ENCODE measurements around the gene GNG11. TPM values are rescaled to one million over a fixed set of nuclear protein-coding genes. Genes with fewer than 3 reads are reported as not detected.

Gene GNG11
- total RNA-seq, 3 donors from 2014 or later = 1.7 to 7.7 (median 3.4) TPM

- Histone ChIP-seq H3K4me1 (ENCODE audit: low read depth) (no peaks in the 10 kb centered on the region), H3K36me3 (ENCODE audit: low read depth) (no peaks in the 10 kb centered on the region), H3K4me3 (no peak overlapping the region), H3K9me3 (no peaks in the 10 kb centered on the region)
- intact Hi-C loops (cut with DNase I, micrococcal nuclease) = no loop called here
- DNase-seq (no peak), ATAC-seq (no peak)
- no peak for TF ChIP-seq CTCF (IDR thresholded peaks at IDR 0.05)
Observed at GRCh38 chr7:93923942-93924341, 2.4 kb downstream of the GNG11 start.

GRCh38 chr7:93926800-93927199, 5.3 kb downstream of the GNG11 start:
- intact Hi-C loops (cut with DNase I, micrococcal nuclease) = no loop called here
- no peak for DNase-seq
- ATAC-seq = no peak
- Histone ChIP-seq H3K4me1 (ENCODE audit: low read depth) (no peaks in the 10 kb centered on the region), H3K36me3 (ENCODE audit: low read depth) (no peaks in the 10 kb centered on the region), H3K9me3 (no peaks in the 10 kb centered on the region), H3K4me3 (no peak overlapping the region)
- no peak for TF ChIP-seq CTCF (IDR thresholded peaks at IDR 0.05)

- no peaks in the 10 kb centered on the region for H3K9me3 ChIP-seq
- intact Hi-C loops (cut with DNase I, micrococcal nuclease) = no loop called here
- no peak for TF ChIP-seq CTCF (IDR thresholded peaks at IDR 0.05)
- DNase-seq (no peak), ATAC-seq (no peak)
- no peaks in the 10 kb centered on the region for H3K36me3 ChIP-seq (ENCODE audit: low read depth)
- no peak overlapping the region for H3K4me3 ChIP-seq
- no peaks in the 10 kb centered on the region for H3K4me1 ChIP-seq (ENCODE audit: low read depth)
Observed at GRCh38 chr7:93927585-93927984, 6.0 kb downstream of the GNG11 start.

GRCh38 chr7:93931655-93932054, 10.1 kb downstream of the GNG11 start:
- no peak for ATAC-seq
- no peaks in the 10 kb centered on the region for H3K4me1 ChIP-seq (ENCODE audit: low read depth)
- H3K4me3 ChIP-seq = no peak overlapping the region
- intact Hi-C loops (cut with DNase I, micrococcal nuclease) = no loop called here
- H3K9me3 ChIP-seq = no peaks in the 10 kb centered on the region
- no peaks in the 10 kb centered on the region for H3K36me3 ChIP-seq (ENCODE audit: low read depth)
- DNase-seq = no peak
- TF ChIP-seq CTCF (IDR thresholded peaks at IDR 0.05) = no peak

GRCh38 chr7:93933156-93933555, 11.6 kb downstream of the GNG11 start:
- no peak for DNase-seq
- Histone ChIP-seq H3K4me3 (no peak overlapping the region), H3K36me3 (ENCODE audit: low read depth) (no peaks in the 10 kb centered on the region), H3K4me1 (ENCODE audit: low read depth) (no peaks in the 10 kb centered on the region), H3K9me3 (no peaks in the 10 kb centered on the region)
- TF ChIP-seq CTCF (IDR thresholded peaks at IDR 0.05) = no peak
- ATAC-seq = no peak
- intact Hi-C loops (cut with DNase I, micrococcal nuclease) = no loop called here

- no peaks in the 10 kb centered on the region for H3K9me3 ChIP-seq
- no peaks in the 10 kb centered on the region for H3K36me3 ChIP-seq (ENCODE audit: low read depth)
- no peaks in the 10 kb centered on the region for H3K4me1 ChIP-seq (ENCODE audit: low read depth)
- no peak for ATAC-seq
- intact Hi-C loops (cut with DNase I, micrococcal nuclease) = no loop called here
- no peak overlapping the region for H3K4me3 ChIP-seq
- no peak for DNase-seq
- no peak for TF ChIP-seq CTCF (IDR thresholded peaks at IDR 0.05)
Observed at GRCh38 chr7:93935102-93935501, 13.6 kb downstream of the GNG11 start.
